ENCODE data around the gene ZMYND10. TPM values are rescaled to one million over a fixed set of nuclear protein-coding genes. Genes with fewer than 3 reads are reported as not detected.

The ZMYND10 gene
- total RNA-seq, 3 donors from 2014 or later (not counting 1 experiment from before 2014, with no cell fraction given): 3.0 to 6.3 (median 3.5) TPM

DNA sequence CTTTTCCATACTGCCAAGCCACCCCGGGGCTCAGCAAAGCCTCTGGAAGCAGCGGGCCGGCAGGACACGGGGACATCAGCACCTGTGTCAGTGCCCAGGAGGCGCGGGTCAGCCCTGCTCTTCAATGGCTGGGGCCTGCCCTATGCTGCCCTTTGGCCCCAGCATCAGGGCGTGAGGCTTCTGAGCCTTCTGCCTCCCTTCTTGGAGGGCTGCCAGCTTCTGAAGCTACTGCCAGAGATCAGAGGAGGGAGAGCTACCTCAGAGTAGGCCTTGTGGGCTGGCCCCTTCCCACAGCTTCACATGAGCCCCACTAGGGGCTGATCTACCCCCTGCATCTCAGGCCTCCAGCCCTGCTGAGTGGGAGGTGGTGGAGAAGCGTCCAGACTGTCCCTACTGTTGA lies 26.8 kb upstream of the ZMYND10 start:
- WGBS (ENCODE audit: insufficient coverage): 69% methylated on average over 8 of the region's 8 CpGs
- intact Hi-C loops (cut with micrococcal nuclease): no loop called here
- ATAC-seq (no peak), DNase-seq (peak in 1 of 2 donors; percentile 46)
- H3K4me1 ChIP-seq (ENCODE audit: control insufficient read depth, insufficient read depth, low read length): no peaks in the 10 kb centered on the region
- H3K9me3 ChIP-seq (ENCODE audit: control insufficient read depth, insufficient read depth, low read length): no peaks in the 10 kb centered on the region
- TF ChIP-seq CTCF (IDR thresholded peaks at IDR 0.05): no peak
- Mint-ChIP-seq H3K4me1 (peaks cover 0 to 14% of the 10 kb centered on the region in 2 donors), H3K9me3 (no peaks in the 10 kb centered on the region), H3K4me3 (no peak overlapping the region), H3K36me3 (no peaks in the 10 kb centered on the region), H3K27ac (no peak overlapping the region), H3K27me3 (ENCODE audit: low read depth in 2 of 2) (no peaks in the 10 kb centered on the region)
- no peaks in the 10 kb centered on the region for H3K27me3 ChIP-seq (ENCODE audit: control insufficient read depth, insufficient read depth, low read length)
- no peak overlapping the region for H3K27ac ChIP-seq (ENCODE audit: low read length)
- no peak overlapping the region for H3K4me3 ChIP-seq (ENCODE audit: low read length)
- H3K36me3 ChIP-seq (ENCODE audit: control insufficient read depth, insufficient read depth, low read length): no peaks in the 10 kb centered on the region

- WGBS (ENCODE audit: insufficient coverage): 87% methylated on average over 3 of the region's 3 CpGs
- no peak overlapping the region for H3K27ac Mint-ChIP-seq
Measured at GRCh38 chr3:50371133-50371685, 25.7 kb upstream of the ZMYND10 start.

GRCh38 chr3:50370594-50370993 lies 25.1 kb upstream of the ZMYND10 start:
- Histone ChIP-seq H3K4me3 (ENCODE audit: low read length) (no peak overlapping the region), H3K4me1 (ENCODE audit: control insufficient read depth, insufficient read depth, low read length) (peaks cover 14% of the 10 kb centered on the region), H3K27me3 (ENCODE audit: control insufficient read depth, insufficient read depth, low read length) (no peaks in the 10 kb centered on the region), H3K9me3 (ENCODE audit: control insufficient read depth, insufficient read depth, low read length) (no peaks in the 10 kb centered on the region), H3K36me3 (ENCODE audit: control insufficient read depth, insufficient read depth, low read length) (no peaks in the 10 kb centered on the region), H3K27ac (ENCODE audit: low read length) (no peak overlapping the region)
- TF ChIP-seq CTCF (IDR thresholded peaks at IDR 0.05): no peak
- no peak overlapping the region for H3K27ac Mint-ChIP-seq
- H3K4me3 Mint-ChIP-seq: no peak overlapping the region
- ATAC-seq (no peak), DNase-seq (no peak)
- H3K9me3 Mint-ChIP-seq: no peaks in the 10 kb centered on the region
- no peaks in the 10 kb centered on the region for H3K27me3 Mint-ChIP-seq (ENCODE audit: low read depth in 2 of 2)
- H3K4me1 Mint-ChIP-seq: peaks cover 3 to 22% of the 10 kb centered on the region in 2 donors
- 81% methylated on average over 13 of the region's 14 CpGs for WGBS (ENCODE audit: insufficient coverage)
- intact Hi-C loops (cut with micrococcal nuclease): no loop called here
- no peaks in the 10 kb centered on the region for H3K36me3 Mint-ChIP-seq

More at GRCh38 chr3:50371133-50371685, 25.7 kb upstream of the ZMYND10 start:
- no peak overlapping the region for H3K4me3 Mint-ChIP-seq
- Histone ChIP-seq H3K36me3 (ENCODE audit: control insufficient read depth, insufficient read depth, low read length) (no peaks in the 10 kb centered on the region), H3K9me3 (ENCODE audit: control insufficient read depth, insufficient read depth, low read length) (no peaks in the 10 kb centered on the region), H3K27ac (ENCODE audit: low read length) (no peak overlapping the region), H3K4me1 (ENCODE audit: control insufficient read depth, insufficient read depth, low read length) (peaks cover 7% of the 10 kb centered on the region), H3K4me3 (ENCODE audit: low read length) (no peak overlapping the region), H3K27me3 (ENCODE audit: control insufficient read depth, insufficient read depth, low read length) (no peaks in the 10 kb centered on the region)
- H3K36me3 Mint-ChIP-seq: no peaks in the 10 kb centered on the region
- ATAC-seq (no peak), DNase-seq (no peak)
- H3K9me3 Mint-ChIP-seq: no peaks in the 10 kb centered on the region
- intact Hi-C loops (cut with micrococcal nuclease): no loop called here
- no peaks in the 10 kb centered on the region for H3K27me3 Mint-ChIP-seq (ENCODE audit: low read depth in 2 of 2)
- no peak for TF ChIP-seq CTCF (IDR thresholded peaks at IDR 0.05)
- peaks cover 0 to 16% of the 10 kb centered on the region in 2 donors for H3K4me1 Mint-ChIP-seq

Data from natural killer cell (primary cell).